Measurements from ENCODE around the gene NUP133.

- TF ChIP-seq POLR2A (IDR thresholded peaks at IDR 0.05) = no peak
- TF ChIP-seq CTCF (IDR thresholded peaks at IDR 0.05 in 8 of 11, conservative IDR thresholded peaks at IDR 0.05 in 3 of 11) = no peak
Measured at GRCh38 chr1:229396585-229397206, 111.4 kb downstream of the NUP133 start.
